Ascending aorta (tissue), 2 donors: ENCODE data around the gene NRDC. TPM values are rescaled to one million over a fixed set of nuclear protein-coding genes. Genes with fewer than 3 reads are reported as not detected.

ENCODE experiments used
- DNase-seq, 2 donors: peaks; one replicate each; pipeline ENCODE4 v3.0.0-alpha.2; 2019; ENCODE audit warnings: low spot score in 2 of 2
- H3K27ac ChIP-seq, 2 donors: fragments of 200-600 bp; sonication (generic); one replicate each; pipeline ENCODE4 v1.5.1; 2016 to 2017; ENCODE audit warnings: mild to moderate bottlenecking in 1 of 2
- H3K27me3 ChIP-seq: fragments of 200-600 bp; sonication (generic); one replicate; pipeline ENCODE4 v1.5.1; 2017
- H3K36me3 ChIP-seq, 2 donors: fragments of 200-600 bp; sonication (generic); one replicate each; pipeline ENCODE4 v1.5.1; 2016
- H3K4me1 ChIP-seq, 2 donors: fragments of 200-600 bp; sonication (generic); one replicate each; pipeline ENCODE4 v1.5.1; 2016 to 2017; ENCODE audit warnings: mild to moderate bottlenecking in 1 of 2
- H3K4me3 ChIP-seq, 2 donors: fragments of 200-600 bp; sonication (generic); one replicate each; pipeline ENCODE4 v1.5.1; 2016 to 2017; ENCODE audit warnings: mild to moderate bottlenecking in 1 of 2
- H3K9me3 ChIP-seq, 2 donors: fragments of 200-600 bp; sonication (generic); one replicate each; pipeline ENCODE4 v1.5.1; 2016
- CTCF ChIP-seq, 3 experiments: fragments of 200-600 bp in 2 of 3; fragments of 450-650 bp in 1 of 3; sonication (generic) in 2 of 3; IDR thresholded peaks; one replicate each; pipeline ENCODE4 v1.5.1; 2016 to 2019; ENCODE audit warnings: antibody characterized with exemption in 3 of 3, mild to moderate bottlenecking in 1 of 3, moderate library complexity in 1 of 3
- intact Hi-C: fragments of 100-400 bp; cut with DNase I; formaldehyde crosslinking; loops from one replicate; pipeline ENCODE4 v1.15.1; 2023
- total RNA-seq: library from RNA; depleted of rRNA; stranded (reverse); fragments of >200 nt; gene quantifications from one replicate; pipeline ENCODE4 v1.1.0, GENCODE V29; 2016

The NRDC gene
- total RNA-seq, 1 donor from 2014 or later = 40.0 TPM

- Histone ChIP-seq H3K9me3 (no peaks in the 10 kb centered on the region), H3K36me3 (no peaks in the 10 kb centered on the region), H3K27ac (no peak overlapping the region), H3K4me3 (no peak overlapping the region), H3K4me1 (no peaks in the 10 kb centered on the region), H3K27me3 (no peaks in the 10 kb centered on the region)
- intact Hi-C loops = no loop called here
- no peak for TF ChIP-seq CTCF (IDR thresholded peaks at IDR 0.05)
- no peak for DNase-seq
These were observed 31.9 kb upstream of the NRDC start for GRCh38 chr1:51910221-51911000.

- H3K9me3 ChIP-seq = no peaks in the 10 kb centered on the region
- no peak overlapping the region for H3K27ac ChIP-seq
- no peaks in the 10 kb centered on the region for H3K27me3 ChIP-seq
- no peak for DNase-seq
- intact Hi-C loops = no loop called here
- H3K36me3 ChIP-seq = no peaks in the 10 kb centered on the region
- no peak for TF ChIP-seq CTCF (IDR thresholded peaks at IDR 0.05)
- H3K4me3 ChIP-seq = no peak overlapping the region
- H3K4me1 ChIP-seq = no peaks in the 10 kb centered on the region
These were observed 30.0 kb upstream of the NRDC start for GRCh38 chr1:51908499-51908898.

- no peaks in the 10 kb centered on the region for H3K36me3 ChIP-seq
- H3K9me3 ChIP-seq = no peaks in the 10 kb centered on the region
- intact Hi-C loops = no loop called here
- H3K27ac ChIP-seq = no peak overlapping the region
- no peak overlapping the region for H3K4me3 ChIP-seq
- TF ChIP-seq CTCF (IDR thresholded peaks at IDR 0.05) = no peak
- no peaks in the 10 kb centered on the region for H3K4me1 ChIP-seq
- no peak for DNase-seq
- H3K27me3 ChIP-seq = no peaks in the 10 kb centered on the region
These were observed 28.7 kb upstream of the NRDC start for GRCh38 chr1:51907079-51907702.

- no peak for TF ChIP-seq CTCF (IDR thresholded peaks at IDR 0.05)
- intact Hi-C loops = no loop called here
- H3K27me3 ChIP-seq = no peaks in the 10 kb centered on the region
- H3K27ac ChIP-seq = no peak overlapping the region
- H3K4me3 ChIP-seq = no peak overlapping the region
- DNase-seq = no peak
- no peaks in the 10 kb centered on the region for H3K9me3 ChIP-seq
- no peaks in the 10 kb centered on the region for H3K4me1 ChIP-seq
- no peaks in the 10 kb centered on the region for H3K36me3 ChIP-seq
These were observed 28.0 kb upstream of the NRDC start for GRCh38 chr1:51906306-51907078.

GRCh38 chr1:51902456-51902855 lies 23.9 kb upstream of the NRDC start:
- H3K27me3 ChIP-seq = no peaks in the 10 kb centered on the region
- no peaks in the 10 kb centered on the region for H3K4me1 ChIP-seq
- no peaks in the 10 kb centered on the region for H3K9me3 ChIP-seq
- no peak overlapping the region for H3K27ac ChIP-seq
- intact Hi-C loops = no loop called here
- no peak for DNase-seq
- no peak overlapping the region for H3K4me3 ChIP-seq
- H3K36me3 ChIP-seq = no peaks in the 10 kb centered on the region
- TF ChIP-seq CTCF (IDR thresholded peaks at IDR 0.05) = no peak
